Ishikawa (cell line): ENCODE data around the gene CDH23.

ENCODE experiments used
- CEBPB ChIP-seq: IDR thresholded peaks from 2 replicates; pipeline ENCODE4 v1.6.1; 2012
- FOXM1 ChIP-seq: IDR thresholded peaks from 2 replicates; pipeline ENCODE4 v1.6.1; 2012; ENCODE audit warnings: low read depth, borderline replicate concordance
- RAD21 ChIP-seq: IDR thresholded peaks from 2 replicates; pipeline ENCODE4 v1.6.1; 2012; ENCODE audit warnings: low read depth
- TAF1 ChIP-seq: IDR thresholded peaks from 2 replicates; pipeline ENCODE4 v1.6.1; 2012; ENCODE audit warnings: low read depth, mild to moderate bottlenecking
- TEAD4 ChIP-seq: IDR thresholded peaks from 2 replicates; pipeline ENCODE4 v1.6.1; 2012
- TF ChIP-seq, protein P1 (sequence below): IDR thresholded peaks from 2 replicates; pipeline ENCODE4 v1.6.1; 2012; ENCODE audit warnings: low read depth, mild to moderate bottlenecking
- TF ChIP-seq, protein P2 (sequence below): IDR thresholded peaks from 2 replicates; pipeline ENCODE4 v1.6.1; 2012

GRCh38 chr10:71697938-71698709, 301.4 kb downstream of the CDH23 start:
- TF ChIP-seq TEAD4 (no peak), FOXM1 (no peak), TAF1 (no peak), CEBPB (no peak), RAD21 (no peak)
- TF ChIP-seq, protein P1, sequence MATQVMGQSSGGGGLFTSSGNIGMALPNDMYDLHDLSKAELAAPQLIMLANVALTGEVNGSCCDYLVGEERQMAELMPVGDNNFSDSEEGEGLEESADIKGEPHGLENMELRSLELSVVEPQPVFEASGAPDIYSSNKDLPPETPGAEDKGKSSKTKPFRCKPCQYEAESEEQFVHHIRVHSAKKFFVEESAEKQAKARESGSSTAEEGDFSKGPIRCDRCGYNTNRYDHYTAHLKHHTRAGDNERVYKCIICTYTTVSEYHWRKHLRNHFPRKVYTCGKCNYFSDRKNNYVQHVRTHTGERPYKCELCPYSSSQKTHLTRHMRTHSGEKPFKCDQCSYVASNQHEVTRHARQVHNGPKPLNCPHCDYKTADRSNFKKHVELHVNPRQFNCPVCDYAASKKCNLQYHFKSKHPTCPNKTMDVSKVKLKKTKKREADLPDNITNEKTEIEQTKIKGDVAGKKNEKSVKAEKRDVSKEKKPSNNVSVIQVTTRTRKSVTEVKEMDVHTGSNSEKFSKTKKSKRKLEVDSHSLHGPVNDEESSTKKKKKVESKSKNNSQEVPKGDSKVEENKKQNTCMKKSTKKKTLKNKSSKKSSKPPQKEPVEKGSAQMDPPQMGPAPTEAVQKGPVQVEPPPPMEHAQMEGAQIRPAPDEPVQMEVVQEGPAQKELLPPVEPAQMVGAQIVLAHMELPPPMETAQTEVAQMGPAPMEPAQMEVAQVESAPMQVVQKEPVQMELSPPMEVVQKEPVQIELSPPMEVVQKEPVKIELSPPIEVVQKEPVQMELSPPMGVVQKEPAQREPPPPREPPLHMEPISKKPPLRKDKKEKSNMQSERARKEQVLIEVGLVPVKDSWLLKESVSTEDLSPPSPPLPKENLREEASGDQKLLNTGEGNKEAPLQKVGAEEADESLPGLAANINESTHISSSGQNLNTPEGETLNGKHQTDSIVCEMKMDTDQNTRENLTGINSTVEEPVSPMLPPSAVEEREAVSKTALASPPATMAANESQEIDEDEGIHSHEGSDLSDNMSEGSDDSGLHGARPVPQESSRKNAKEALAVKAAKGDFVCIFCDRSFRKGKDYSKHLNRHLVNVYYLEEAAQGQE: no peak
- TF ChIP-seq, protein P2, sequence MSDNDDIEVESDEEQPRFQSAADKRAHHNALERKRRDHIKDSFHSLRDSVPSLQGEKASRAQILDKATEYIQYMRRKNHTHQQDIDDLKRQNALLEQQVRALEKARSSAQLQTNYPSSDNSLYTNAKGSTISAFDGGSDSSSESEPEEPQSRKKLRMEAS: no peak
